HCT116 (cell line): ENCODE data around the gene FGGY. TPM values are rescaled to one million over a fixed set of nuclear protein-coding genes. Genes with fewer than 3 reads are reported as not detected.
"Not testable (repeated sequence)": the region's sequence is repeated elsewhere in the genome, so short reads cannot be mapped to it uniquely, and the experiment has no call there.

Experiments used
- ATAC-seq: fragments of 200-7000 bp; cut with Tn5 transposase; 2 replicates; pipeline ENCODE4 v1.9.1; 2020; ENCODE audit warnings: mild to moderate bottlenecking, moderate library complexity
- BruUV-seq: library from RNA; stranded (reverse); fragments of 400-500 nt; replicated peaks from 2 replicates; lab custom pipeline; 2021; lab: Mats Ljungman, UMichigan
- CTCF ChIA-PET: fragments of 300-600 bp; sonication (Branson Sonifier 250); formaldehyde crosslinking; loops from one replicate; lab custom pipeline; 2021; ENCODE audit warnings: antibody characterized with exemption; lab: Charles Lee
- POLR2A ChIA-PET: fragments of 300-600, 350-600 bp; sonication (Branson Sonifier 250); formaldehyde crosslinking; loops from one replicate; lab custom pipeline; 2021; ENCODE audit warnings: antibody characterized with exemption; lab: Charles Lee
- RAD21 ChIA-PET, 2 experiments: fragments of 300-600 bp; sonication (Branson Sonifier 250); formaldehyde crosslinking; loops; one replicate each; lab custom pipeline; 2023; ENCODE audit warnings: low total read pairs in 2 of 2; ENCODE audit not compliant: uncharacterized antibody in 2 of 2, unreplicated experiment in 2 of 2, low non-redundant PET in 1 of 2; lab: Charles Lee
- DNase-seq: peaks from one replicate; pipeline ENCODE4 v3.0.0-alpha.2; 2010; ENCODE audit warnings: low read depth, low spot score
- H2AFZ ChIP-seq: fragments of 200-600 bp; shearing (Covaris generic), sonication (generic); 2 replicates; pipeline ENCODE4 v1.6.1; 2017; ENCODE audit warnings: low read depth, mixed run types, mixed read lengths, antibody characterized with exemption, low read length; ENCODE audit not compliant: poor library complexity, severe bottlenecking
- H3K27ac ChIP-seq: 2 replicates; pipeline ENCODE4 v1.5.1; 2012; ENCODE audit warnings: low read depth, low read length
- H3K27me3 ChIP-seq: fragments of 200-600 bp; sonication (generic); 2 replicates; pipeline ENCODE4 v1.6.1; 2016; ENCODE audit warnings: mixed run types, low read length, mixed read lengths; ENCODE audit not compliant: insufficient read depth
- H3K36me3 ChIP-seq, 2 experiments: fragments of 200-500 bp in 1 of 2; fragments of 200-600 bp in 1 of 2; sonication (Bioruptor generic) in 1 of 2; sonication (generic) in 1 of 2; 2 replicates each; pipeline versions ENCODE4 v1.5.1 to v1.6.1; 2014 to 2016; ENCODE audit warnings: low read length in 2 of 2, inconsistent platforms in 1 of 2, mixed read lengths in 1 of 2, mixed run types in 1 of 2; ENCODE audit not compliant: insufficient read depth in 2 of 2, control insufficient read depth in 1 of 2
- H3K4me1 ChIP-seq, 2 experiments: fragments of 200-600 bp in 1 of 2; sonication (generic) in 1 of 2; 2 replicates each; pipeline versions ENCODE4 v1.5.1 to v1.6.1; 2012 to 2017; ENCODE audit warnings: low read length in 2 of 2, inconsistent platforms in 1 of 2, mild to moderate bottlenecking in 1 of 2, mixed read lengths in 1 of 2, mixed run types in 1 of 2, moderate library complexity in 1 of 2; ENCODE audit not compliant: insufficient read depth in 2 of 2, control insufficient read depth in 1 of 2
- H3K4me2 ChIP-seq: fragments of 200-600 bp; sonication (generic); 2 replicates; pipeline ENCODE4 v1.6.1; 2017; ENCODE audit warnings: mixed run types, low read length, mixed read lengths
- H3K4me3 ChIP-seq, 2 experiments: fragments of 200-600 bp in 1 of 2; sonication (generic) in 1 of 2; replicated peaks in 1 of 2; 2 replicates each; pipeline ENCODE4 v1.5.1; 2011 to 2016; ENCODE audit warnings: low read length in 2 of 2, control low read depth in 1 of 2, low read depth in 1 of 2, mild to moderate bottlenecking in 1 of 2, mixed read lengths in 1 of 2, mixed run types in 1 of 2
- H3K79me2 ChIP-seq: fragments of 200-600 bp; sonication (generic); 2 replicates; pipeline ENCODE4 v1.6.1; 2017; ENCODE audit warnings: mild to moderate bottlenecking, mixed run types, low read length, moderate library complexity, mixed read lengths; ENCODE audit not compliant: insufficient read depth
- H3K9ac ChIP-seq: fragments of 200-600 bp; sonication (generic); 2 replicates; pipeline ENCODE4 v1.6.1; 2016; ENCODE audit warnings: low read length, mixed read lengths
- H3K9me2 ChIP-seq: fragments of 200-600 bp; sonication (generic), shearing (Covaris generic); 2 replicates; pipeline ENCODE4 v1.6.1; 2017; ENCODE audit warnings: mixed run types, mild to moderate bottlenecking, moderate library complexity; ENCODE audit not compliant: insufficient read depth
- H3K9me3 ChIP-seq, 2 experiments: fragments of 200-500 bp in 1 of 2; fragments of 200-600 bp in 1 of 2; sonication (Bioruptor generic) in 1 of 2; sonication (generic) in 1 of 2; 2 replicates each; pipeline ENCODE4 v1.6.1; 2014 to 2017; ENCODE audit warnings: low read length in 2 of 2, mixed read lengths in 2 of 2, inconsistent platforms in 1 of 2, low read depth in 1 of 2, mild to moderate bottlenecking in 1 of 2, mixed run types in 1 of 2, moderate library complexity in 1 of 2; ENCODE audit not compliant: control insufficient read depth in 1 of 2, insufficient read depth in 1 of 2
- H4K20me1 ChIP-seq: fragments of 200-600 bp; sonication (generic), shearing (Covaris generic); 2 replicates; pipeline ENCODE4 v1.6.1; 2017; ENCODE audit warnings: mixed run types, mild to moderate bottlenecking, moderate library complexity; ENCODE audit not compliant: insufficient read depth
- CTCF ChIP-seq, 3 experiments: fragments of 200-600 bp in 1 of 3; sonication (generic) in 1 of 3; IDR thresholded peaks in 2 of 3; conservative IDR thresholded peaks in 1 of 3; 2 replicates each; pipeline ENCODE4 v1.5.1; 2012 to 2017; ENCODE audit warnings: low read depth in 2 of 3, low read length in 2 of 3, antibody characterized with exemption in 1 of 3, borderline replicate concordance in 1 of 3, control low read depth in 1 of 3, mild to moderate bottlenecking in 1 of 3, mixed read lengths in 1 of 3, mixed run types in 1 of 3, moderate library complexity in 1 of 3; ENCODE audit not compliant: insufficient read depth in 1 of 3
- ELF1 ChIP-seq: IDR thresholded peaks from 2 replicates; pipeline ENCODE4 v1.6.1; 2012; ENCODE audit warnings: low read depth, borderline replicate concordance
- MAX ChIP-seq: IDR thresholded peaks from 2 replicates; pipeline ENCODE4 v1.6.1; 2012
- POLR2AphosphoS5 ChIP-seq: IDR thresholded peaks from 2 replicates; pipeline ENCODE4 v1.6.1; 2011; ENCODE audit warnings: mild to moderate bottlenecking, low read depth, low read length, moderate library complexity
- ZNF274 ChIP-seq: fragments of 200-500 bp; sonication (Bioruptor generic); IDR thresholded peaks from 2 replicates; pipeline ENCODE4 v1.6.1; 2014; ENCODE audit warnings: mild to moderate bottlenecking, low read depth, low read length, inconsistent platforms
- intact Hi-C: fragments of 100-400 bp; cut with micrococcal nuclease; formaldehyde crosslinking; loops from 2 replicates; pipeline ENCODE4 v1.10.0; 2022
- total RNA-seq: library from RNA; stranded (reverse); gene quantifications from one replicate; pipeline ENCODE4 v1.2.1, GENCODE V29; 2021; ENCODE audit not compliant: unreplicated experiment

The FGGY gene
- total RNA-seq, 1 experiment from 2014 or later = 10.6 TPM

- Histone ChIP-seq H3K9me3 (no peaks in the 10 kb centered on the region), H3K27me3 (no peaks in the 10 kb centered on the region), H4K20me1 (no peaks in the 10 kb centered on the region), H3K79me2 (no peaks in the 10 kb centered on the region), H3K4me2 (no peak overlapping the region), H3K4me3 (no peak overlapping the region), H2AFZ (no peak overlapping the region), H3K9ac (no peak overlapping the region), H3K4me1 (no peaks in the 10 kb centered on the region), H3K27ac (no peak overlapping the region), H3K9me2 (no peaks in the 10 kb centered on the region), H3K36me3 (no peaks in the 10 kb centered on the region)
- ChIA-PET RAD21 (no interaction called here), CTCF (no interaction called here), POLR2A (no interaction called here)
- BruUV-seq = no TSS peak
- DNase-seq (no peak), ATAC-seq (no peak)
- intact Hi-C loops = no loop called here
- TF ChIP-seq POLR2AphosphoS5 = no peak
- no peak for TF ChIP-seq ZNF274
- TF ChIP-seq ELF1 = no peak
- no peak for TF ChIP-seq CTCF (IDR thresholded peaks at IDR 0.05 in 2 of 3, conservative IDR thresholded peaks at IDR 0.05 in 1 of 3; ENCODE audit: borderline replicate concordance in 1 of 3, insufficient read depth in 1 of 3, low read depth in 2 of 3, low read length in 2 of 3)
- no peak for TF ChIP-seq MAX
Measured at GRCh38 chr1:59609245-59609644, 312.4 kb downstream of the FGGY start.

GRCh38 chr1:59610499-59610898 is 313.6 kb downstream of the FGGY start:
- H4K20me1 ChIP-seq, H3K9me3 ChIP-seq, H3K27me3 ChIP-seq, POLR2A ChIA-PET, H3K4me3 ChIP-seq, H3K79me2 ChIP-seq, H2AFZ ChIP-seq, DNase-seq, H3K9ac ChIP-seq, intact Hi-C loops, RAD21 ChIA-PET, H3K36me3 ChIP-seq, BruUV-seq, H3K4me1 ChIP-seq, CTCF ChIA-PET, H3K4me2 ChIP-seq, H3K9me2 ChIP-seq, ATAC-seq, H3K27ac ChIP-seq: not testable (repeated sequence)
